ENCODE measurements around the gene ATP1A1.

Gene ATP1A1

DNA sequence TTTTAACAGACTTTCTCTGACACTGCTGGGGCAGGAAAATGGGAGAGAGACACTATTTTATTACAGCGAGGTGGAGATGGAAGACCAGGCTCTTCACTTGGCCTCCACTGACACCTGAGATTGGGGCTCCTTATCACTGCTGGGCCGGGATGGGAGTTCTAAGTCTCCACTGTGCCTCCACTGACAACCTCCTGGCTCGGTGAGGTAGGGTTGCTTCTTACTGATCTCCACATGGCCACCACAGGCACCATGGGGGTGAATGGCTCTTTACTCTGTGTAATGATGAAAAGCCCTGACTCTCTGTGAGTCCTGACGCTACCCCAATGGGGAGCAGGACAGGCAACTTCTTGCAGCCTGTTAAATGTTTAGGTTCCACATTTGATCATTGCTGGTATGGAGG, 67.7 kb downstream of the ATP1A1 start:
- H3K4me3 ChIP-seq (ENCODE audit: low read depth, low read length), result no peak overlapping the region
- TF ChIP-seq, protein P1, sequence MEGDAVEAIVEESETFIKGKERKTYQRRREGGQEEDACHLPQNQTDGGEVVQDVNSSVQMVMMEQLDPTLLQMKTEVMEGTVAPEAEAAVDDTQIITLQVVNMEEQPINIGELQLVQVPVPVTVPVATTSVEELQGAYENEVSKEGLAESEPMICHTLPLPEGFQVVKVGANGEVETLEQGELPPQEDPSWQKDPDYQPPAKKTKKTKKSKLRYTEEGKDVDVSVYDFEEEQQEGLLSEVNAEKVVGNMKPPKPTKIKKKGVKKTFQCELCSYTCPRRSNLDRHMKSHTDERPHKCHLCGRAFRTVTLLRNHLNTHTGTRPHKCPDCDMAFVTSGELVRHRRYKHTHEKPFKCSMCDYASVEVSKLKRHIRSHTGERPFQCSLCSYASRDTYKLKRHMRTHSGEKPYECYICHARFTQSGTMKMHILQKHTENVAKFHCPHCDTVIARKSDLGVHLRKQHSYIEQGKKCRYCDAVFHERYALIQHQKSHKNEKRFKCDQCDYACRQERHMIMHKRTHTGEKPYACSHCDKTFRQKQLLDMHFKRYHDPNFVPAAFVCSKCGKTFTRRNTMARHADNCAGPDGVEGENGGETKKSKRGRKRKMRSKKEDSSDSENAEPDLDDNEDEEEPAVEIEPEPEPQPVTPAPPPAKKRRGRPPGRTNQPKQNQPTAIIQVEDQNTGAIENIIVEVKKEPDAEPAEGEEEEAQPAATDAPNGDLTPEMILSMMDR (IDR thresholded peaks at IDR 0.05; ENCODE audit: low read depth, low read length), result no peak

DNA sequence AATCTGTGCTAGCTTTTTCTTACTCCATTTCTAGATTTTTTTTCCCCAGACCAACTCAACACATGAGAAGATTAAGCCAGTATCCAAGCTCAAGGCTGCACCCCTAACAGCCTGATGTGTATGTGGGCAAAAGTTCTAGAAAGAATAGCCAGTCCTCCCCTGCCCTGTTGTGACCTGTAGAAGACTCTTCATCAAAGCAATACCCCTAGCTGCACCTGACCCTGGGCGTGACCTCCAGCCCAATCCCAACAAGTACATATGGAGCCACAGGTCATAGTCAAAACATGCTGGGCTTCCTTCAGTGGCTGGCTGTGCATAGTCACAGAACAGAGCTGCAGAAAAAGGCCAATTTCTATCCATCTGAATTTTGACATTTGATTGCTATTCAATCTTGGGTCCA, 72.5 kb downstream of the ATP1A1 start:
- TF ChIP-seq, protein P1 (IDR thresholded peaks at IDR 0.05; ENCODE audit: low read depth, low read length), result no peak
- no peak overlapping the region for H3K4me3 ChIP-seq (ENCODE audit: low read depth, low read length)

DNA sequence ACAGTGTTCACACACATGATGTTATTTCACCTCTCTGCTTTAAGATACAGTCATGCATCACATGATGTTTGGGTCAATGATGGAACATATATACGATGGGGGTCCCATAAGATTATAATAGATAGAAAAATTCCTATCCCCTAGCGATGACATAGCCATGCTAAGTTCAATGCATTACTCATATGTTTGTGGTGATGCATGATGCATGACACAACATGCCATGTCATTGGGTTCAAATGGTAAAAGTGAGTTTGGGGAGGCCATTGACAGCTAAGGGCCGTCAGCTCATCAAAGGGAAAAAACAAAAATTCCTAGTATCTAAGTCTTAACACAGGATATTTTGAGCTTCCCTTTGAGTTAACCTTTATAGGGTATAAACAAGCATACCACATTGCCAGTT, 73.6 kb downstream of the ATP1A1 start:
- TF ChIP-seq, protein P1 (IDR thresholded peaks at IDR 0.05; ENCODE audit: low read depth, low read length), result no peak
- H3K4me3 ChIP-seq (ENCODE audit: low read depth, low read length), result no peak overlapping the region

DNA sequence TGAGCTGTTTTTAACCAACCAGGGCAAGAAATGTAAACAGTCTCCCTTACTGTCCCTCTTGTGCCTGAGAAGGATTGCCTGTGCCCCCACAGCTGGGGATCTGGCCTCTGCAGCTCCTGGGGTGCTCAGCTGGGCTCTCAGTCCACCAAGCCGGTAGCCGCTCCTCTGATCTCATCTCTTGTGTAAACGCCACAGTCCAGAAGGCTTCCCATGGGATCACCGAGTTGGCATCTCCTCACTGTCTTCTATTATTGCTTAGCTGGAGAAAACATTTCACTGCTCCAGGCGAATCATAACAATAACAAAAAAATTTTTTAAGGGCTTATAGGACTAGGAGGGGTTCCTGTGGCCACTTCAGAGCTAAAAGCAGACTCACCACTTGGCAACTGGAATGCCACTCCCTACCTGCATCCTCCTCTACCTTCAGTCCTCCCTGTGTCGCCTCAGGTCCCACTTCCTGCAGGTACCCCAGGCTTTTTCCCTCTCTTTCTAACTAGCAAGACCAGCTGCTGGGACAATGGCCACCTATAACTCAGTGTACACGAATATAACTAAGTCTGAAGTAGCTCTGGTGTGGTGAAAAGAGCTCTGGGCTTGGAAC, 75.8 kb downstream of the ATP1A1 start:
- H3K4me3 ChIP-seq (ENCODE audit: low read depth, low read length), result no peak overlapping the region
- TF ChIP-seq, protein P1 (IDR thresholded peaks at IDR 0.05; ENCODE audit: low read depth, low read length), result no peak

DNA sequence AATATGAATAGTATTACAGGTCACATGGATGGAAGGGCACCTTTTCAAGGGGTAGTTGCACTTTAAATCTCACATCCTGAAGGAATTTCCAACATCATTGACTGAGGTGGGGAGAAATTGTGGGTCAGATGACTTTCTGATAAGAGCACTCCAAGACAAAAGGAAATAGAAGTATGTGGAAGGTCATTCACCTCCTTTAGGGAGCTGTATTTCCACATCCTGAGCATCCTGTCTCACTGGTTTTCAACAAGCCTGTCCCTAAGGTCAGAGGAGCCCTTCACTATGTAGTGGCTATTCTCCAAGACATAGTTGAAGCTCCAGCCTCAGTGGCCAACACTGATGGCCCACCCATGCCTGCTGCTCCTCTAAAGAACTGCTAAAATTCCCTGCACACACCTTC, 76.5 kb downstream of the ATP1A1 start:
- TF ChIP-seq, protein P1 (IDR thresholded peaks at IDR 0.05; ENCODE audit: low read depth, low read length), result no peak
- no peak overlapping the region for H3K4me3 ChIP-seq (ENCODE audit: low read depth, low read length)

DNA sequence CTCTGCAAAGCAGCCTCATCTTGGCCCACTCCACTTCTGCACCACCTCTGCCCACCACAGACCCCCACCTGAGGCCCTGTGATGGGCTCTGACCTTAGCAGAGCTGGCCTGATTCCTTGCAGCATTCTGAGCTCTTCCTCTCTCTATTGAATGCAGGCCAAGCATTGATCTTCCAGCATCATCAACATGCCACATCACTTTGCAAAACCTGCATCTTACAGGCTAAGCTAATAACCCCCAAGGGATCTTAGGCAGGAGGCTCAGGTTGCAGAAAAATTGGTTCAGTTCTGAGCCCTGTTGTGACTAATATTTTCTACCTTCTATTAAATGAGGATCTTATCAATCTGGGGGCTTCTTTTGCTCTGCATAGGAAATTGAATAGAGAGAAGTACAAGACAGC, 78.7 kb downstream of the ATP1A1 start:
- no peak overlapping the region for H3K4me3 ChIP-seq (ENCODE audit: low read depth, low read length)
- TF ChIP-seq, protein P1 (IDR thresholded peaks at IDR 0.05; ENCODE audit: low read depth, low read length), result no peak

DNA sequence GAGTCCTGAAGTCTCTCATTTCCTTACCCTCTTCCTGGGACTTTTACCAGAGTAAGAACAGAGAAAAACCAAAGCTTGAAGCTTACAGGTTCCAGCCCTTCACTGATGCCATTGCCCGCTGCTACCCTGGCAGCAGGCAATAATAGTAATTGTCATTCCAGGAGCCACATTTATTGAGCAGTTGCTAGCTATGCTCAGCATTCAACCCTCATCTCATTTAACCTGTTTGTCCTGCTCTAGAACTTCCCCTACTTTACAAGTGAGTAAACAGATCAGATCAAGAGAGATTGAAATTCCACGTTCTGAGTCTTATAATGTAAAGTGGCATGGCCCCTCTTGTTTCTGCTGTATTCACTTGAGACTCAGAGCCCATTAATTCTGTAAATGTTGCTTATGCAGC, 80.4 kb downstream of the ATP1A1 start:
- no peak overlapping the region for H3K4me3 ChIP-seq (ENCODE audit: low read depth, low read length)
- TF ChIP-seq, protein P1 (IDR thresholded peaks at IDR 0.05; ENCODE audit: low read depth, low read length), result no peak
